ENCODE results near the gene EIF2D. TPM values are rescaled to one million over a fixed set of nuclear protein-coding genes. Genes with fewer than 3 reads are reported as not detected.
"Not testable (repeated sequence)": the region's sequence is repeated elsewhere in the genome, so short reads cannot be mapped to it uniquely, and the experiment has no call there.

The EIF2D gene, protein sequence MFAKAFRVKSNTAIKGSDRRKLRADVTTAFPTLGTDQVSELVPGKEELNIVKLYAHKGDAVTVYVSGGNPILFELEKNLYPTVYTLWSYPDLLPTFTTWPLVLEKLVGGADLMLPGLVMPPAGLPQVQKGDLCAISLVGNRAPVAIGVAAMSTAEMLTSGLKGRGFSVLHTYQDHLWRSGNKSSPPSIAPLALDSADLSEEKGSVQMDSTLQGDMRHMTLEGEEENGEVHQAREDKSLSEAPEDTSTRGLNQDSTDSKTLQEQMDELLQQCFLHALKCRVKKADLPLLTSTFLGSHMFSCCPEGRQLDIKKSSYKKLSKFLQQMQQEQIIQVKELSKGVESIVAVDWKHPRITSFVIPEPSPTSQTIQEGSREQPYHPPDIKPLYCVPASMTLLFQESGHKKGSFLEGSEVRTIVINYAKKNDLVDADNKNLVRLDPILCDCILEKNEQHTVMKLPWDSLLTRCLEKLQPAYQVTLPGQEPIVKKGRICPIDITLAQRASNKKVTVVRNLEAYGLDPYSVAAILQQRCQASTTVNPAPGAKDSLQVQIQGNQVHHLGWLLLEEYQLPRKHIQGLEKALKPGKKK
- total RNA-seq (2014; rRNA removed; shearing (Covaris generic)) = 66.6 and 83.6 TPM in 2 replicates
- polyA plus RNA-seq (2015; cell fraction: cytosol; rRNA removed) = 73.8 and 80.9 TPM in 2 replicates
- polyA plus RNA-seq (2015; cell fraction: nucleus; rRNA removed) = 81.7 and 88.2 TPM in 2 replicates

DNA sequence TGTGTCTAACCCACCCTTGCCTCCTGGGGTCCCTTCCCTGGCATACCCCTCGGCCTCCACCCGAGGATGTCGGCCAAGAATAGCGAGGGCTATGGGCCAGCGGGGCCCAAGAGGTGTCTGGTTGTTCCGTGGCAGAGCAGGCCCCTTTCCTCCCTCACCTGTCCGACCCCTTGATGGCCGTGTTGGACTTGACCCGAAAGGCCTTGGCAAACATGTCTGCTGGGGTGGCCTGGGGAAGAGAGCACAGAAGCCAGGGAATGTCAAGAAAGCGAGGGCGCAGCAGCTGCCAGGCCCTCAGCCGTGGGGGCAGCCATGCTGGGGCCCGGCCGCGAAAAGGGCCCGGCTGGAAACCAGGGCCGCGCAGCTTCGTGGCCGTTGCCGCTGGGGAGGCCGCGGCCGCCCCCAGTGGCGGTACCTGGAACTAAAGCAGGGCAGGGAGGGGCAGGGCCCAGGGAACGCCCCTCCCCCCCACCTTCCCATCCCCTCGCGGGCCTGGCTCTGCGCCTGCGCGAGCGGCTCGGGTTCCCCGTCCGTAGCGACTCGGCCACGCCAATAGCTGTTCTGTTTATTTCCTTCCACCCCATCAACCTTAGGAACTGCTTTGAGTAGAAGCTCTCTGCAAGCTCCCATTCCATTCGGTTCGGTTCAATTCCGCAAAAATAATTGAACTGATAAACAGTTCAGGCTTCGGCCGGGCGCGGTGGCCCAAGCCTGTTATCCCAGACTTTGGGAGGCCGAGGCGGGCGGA is at the start of gene EIF2D:
TSS of gene EIF2D (minus strand) at position 337 of the 748 bp plus-strand sequence. CDS start at position 214, 123 bp downstream.
- peak; percentile 91 for DNase-seq (ENCODE audit: low read depth)

DNA sequence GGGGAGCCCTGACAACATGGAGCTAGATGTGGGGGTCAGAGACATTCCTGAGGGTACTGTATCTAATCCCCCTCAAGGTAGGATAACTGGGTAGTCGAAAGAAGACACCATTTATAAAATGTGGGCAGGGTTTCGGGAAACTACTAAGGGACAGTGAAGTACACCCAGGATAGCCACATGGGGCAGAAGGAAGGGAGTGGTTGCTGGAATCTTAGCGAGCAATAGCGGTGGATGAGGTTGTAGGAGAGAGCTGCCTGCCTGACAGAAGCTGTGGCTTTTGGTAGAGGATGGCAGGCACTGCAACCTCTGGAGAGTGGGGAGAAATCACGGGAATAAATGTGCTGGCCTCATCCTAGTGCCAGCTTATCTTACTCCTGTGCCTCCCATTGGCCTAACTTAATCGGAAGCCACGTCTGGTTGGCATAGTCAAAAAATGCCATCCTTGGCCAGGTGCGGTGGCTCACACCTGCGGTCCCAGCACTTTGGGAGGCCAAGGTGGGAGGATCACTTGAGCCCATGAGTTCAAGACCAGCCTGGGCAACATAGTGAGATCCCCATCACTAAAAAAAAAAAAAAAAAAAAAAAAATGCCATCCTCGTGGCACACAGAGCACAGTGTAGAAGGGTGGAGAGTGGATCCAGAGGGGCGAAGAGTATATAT is 49.0 kb upstream of the EIF2D start:
- DNase-seq (ENCODE audit: low read depth) = no peak

DNA sequence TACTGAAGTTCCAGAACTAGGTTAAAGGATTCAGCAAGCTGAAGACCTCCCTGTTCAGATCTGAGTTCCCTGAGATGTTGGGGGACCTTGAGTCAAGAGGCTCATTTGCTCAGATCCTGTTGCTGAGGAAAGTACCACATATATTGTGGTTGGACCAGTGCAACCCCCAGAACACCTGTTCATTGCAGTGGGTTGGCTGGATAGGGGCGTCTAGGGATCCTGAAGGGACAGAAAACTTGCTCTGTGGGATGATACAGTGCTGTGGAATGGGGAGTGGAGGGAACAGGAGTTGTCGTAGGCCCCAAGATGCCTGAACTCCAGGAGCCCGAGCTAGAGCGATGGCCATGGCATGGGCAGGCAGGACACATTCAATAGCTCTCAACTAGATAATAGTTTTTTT is 47.9 kb upstream of the EIF2D start:
- DNase-seq (ENCODE audit: low read depth) = no peak

DNA sequence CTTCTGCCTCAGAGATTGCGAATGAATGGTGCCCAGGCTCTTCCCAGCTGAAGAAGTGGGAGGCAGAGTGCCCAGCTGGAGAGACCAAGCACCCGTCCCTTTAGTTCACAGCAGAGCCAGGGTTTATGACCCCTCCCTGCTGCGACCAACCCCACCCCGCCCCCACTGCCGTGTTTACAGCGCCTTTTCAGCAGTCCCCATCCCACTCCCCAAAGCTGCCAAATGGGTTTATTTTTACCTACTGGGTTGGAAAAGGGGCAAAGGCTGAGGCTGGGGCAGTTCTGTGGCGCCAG is 46.7 kb upstream of the EIF2D start:
- no peak for DNase-seq (ENCODE audit: low read depth)

DNA sequence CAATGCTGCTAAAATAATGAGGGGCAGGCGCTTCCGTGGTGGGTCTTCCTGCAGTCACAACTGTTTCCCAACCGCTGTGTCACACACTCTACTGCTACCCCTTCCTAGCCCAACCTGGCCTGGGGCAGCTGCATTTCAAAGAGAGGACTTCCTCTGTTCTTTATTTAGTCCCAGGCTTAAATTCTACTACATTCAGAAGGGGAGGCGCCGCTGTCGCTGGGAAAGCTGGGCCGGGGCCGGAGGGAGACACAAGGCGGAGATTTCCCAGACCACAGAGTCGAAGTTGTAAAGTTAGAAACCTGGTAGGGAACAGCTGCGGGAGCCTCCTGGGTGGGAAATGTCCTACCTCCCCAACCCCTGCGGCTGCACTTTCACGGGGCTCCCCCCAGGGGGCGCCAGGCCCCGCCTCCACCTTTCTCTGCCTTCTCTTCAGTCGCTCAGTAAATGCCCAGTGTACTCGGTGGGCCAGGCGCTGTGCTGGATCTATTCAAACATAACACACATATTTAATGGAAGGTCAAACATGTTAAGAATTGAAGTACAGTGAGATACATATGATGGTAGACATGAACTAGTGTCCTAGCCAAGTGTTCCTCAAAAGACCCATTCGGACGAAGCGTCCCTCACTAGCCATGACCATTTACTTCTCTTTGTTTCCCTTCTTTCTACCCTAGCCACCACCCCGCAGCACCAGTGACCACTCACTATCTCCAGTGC is 46.2 kb upstream of the EIF2D start:
- DNase-seq (ENCODE audit: low read depth) = no peak

DNA sequence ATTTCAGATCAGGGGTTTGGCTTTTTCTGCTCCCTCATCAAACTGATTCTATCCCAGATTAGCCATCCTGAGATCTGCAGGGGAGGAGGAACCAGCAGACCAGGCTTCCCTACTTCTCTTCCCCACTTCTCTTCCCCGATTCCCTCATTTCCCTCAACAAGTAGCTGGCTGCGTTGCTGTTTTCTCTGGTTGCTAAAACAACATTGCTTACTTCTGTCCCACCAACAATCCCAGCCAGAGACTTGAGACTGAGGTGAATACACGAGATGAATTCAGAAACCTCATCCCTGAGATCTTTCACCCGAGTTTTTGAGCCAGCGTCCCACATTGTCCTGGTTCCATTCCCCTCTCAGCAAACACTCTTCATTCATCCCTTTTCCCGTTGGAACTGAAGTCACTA is 45.5 kb upstream of the EIF2D start:
- no peak for DNase-seq (ENCODE audit: low read depth)

DNA sequence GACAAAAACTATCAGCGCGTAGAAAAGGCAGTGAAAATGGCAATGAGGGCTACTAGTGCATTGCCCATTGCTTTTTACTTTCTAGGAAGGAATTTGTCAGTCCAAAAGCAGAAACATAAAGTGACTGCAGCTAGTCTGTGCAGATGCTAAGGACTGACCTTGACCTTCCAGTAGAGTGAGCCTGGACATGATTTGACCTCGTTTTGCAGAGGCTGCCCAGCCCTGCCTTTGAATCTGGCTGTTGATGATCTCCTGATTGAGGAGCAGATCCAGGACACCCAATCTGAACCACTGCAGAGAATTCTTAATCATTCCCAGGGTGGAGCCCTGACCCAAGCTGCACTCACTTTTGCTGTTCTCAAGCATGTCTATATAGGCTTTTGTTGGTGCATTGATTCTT is 44.7 kb upstream of the EIF2D start:
- no peak for DNase-seq (ENCODE audit: low read depth)

DNA sequence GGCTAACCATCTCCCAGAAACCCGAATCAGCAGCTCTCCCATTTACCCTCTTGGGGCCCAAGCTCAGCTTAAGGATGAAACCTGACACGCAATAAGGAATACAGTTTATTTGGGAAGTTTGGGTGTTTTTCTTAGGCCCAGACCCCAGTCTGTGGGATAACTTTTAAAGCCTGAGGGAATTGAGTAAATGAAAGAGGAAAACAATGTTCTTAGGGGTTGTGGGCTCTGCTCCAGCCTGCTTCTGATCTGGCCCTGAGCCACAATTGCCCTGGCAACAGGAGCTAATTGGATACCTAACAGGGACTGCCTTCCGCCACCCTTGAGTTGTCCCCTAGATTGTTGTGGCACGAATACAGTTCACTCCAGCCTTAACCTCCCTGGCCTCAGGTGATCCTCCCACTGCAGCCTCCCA is 43.2 kb upstream of the EIF2D start:
- DNase-seq (ENCODE audit: low read depth) = no peak

DNA sequence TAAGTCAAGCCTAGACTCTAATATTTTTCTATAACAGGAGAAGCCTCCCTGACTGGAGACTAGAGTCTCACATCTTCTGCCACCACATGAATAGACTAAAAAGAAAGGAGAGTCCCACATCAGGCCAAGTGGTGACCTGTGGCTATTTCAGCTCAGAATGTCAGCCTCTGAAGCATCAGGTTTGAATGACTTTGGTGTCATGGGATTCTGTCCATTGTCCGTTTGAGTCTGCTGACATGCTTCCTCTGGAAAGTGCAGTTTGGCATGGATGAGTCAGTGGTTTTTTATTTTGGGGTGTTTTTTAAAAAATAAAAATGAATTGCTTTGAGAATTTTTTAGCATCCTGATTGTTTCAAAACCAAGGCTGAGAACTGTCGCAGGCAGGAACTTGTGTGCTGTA is 42.6 kb upstream of the EIF2D start:
- DNase-seq (ENCODE audit: low read depth) = no peak

DNA sequence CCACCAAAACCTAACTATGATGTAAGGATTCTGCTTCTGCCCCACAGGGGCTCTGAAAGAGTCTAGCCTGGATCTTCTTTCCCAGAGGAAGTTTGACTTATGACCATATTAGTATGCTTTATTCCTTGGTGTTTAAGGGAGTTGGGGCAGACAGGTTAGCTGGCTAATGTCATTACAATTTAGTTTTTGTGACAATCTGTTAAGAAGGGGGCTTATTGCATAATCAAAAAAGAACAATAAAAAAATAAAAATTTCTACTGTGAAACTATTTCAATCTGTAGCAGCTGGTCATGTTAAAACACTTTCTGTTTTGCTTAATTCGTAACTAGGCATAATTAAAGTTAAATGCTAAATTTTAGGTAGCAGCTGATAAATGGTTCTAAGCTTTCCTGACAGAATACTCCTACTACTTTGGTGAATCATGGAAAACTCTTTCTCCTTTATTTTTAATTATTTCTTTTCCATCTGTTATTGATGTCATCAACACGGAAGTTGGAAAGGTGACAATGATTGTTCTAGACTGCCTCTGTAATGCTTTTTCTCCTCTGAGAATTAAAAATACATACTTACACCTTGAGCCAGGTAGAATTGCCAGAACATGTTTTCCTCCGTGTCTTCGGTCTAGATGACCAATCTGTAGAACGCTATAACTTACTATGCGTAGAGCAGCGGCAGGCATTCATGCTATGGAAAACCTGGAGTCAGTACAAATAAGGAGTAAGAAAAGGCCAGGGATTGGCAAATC is 41.6 kb upstream of the EIF2D start:
- DNase-seq (ENCODE audit: low read depth) = no peak

DNA sequence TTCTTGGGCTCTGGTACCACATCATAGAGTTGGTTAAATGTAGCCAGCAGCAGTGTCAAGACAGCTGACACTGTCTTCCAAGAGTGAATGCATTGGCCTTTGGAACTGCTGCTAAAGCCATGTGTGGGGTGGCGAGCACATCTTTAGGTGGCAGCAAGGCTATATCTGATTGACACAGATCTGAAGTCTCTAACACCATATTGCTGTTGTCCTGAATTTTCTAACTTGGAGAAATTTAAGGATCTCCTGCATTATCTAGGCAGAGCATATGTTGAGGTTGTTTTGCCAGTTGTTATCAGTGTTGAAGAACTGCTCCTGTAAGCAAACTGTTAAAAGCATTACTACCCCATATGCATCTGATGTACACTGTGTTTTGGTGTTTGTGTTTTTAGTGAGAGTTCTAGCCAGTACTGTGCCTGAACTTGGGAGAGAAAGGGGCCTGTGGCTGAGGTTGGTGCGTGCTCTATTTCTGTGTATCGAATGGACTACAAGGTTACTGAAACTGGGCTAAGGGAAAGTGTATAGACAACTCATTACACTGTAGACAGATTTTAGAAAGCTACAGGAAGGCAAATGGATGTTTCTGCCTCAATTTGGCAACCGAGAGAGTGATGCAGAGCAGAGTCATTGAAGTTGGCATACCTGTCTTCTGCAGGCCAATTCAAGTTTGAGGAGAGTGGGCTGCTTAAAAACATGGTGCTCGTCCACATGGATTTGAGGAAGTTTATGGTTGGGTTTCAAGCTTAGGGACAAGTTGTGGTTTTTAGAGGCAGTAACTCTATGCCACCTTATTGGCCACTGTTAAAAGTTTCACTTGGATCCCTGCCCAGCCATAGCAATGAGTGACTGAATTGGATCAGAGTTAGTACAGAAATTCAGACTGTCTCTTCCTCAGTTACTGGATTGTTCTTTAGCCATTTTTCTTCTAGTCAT is 40.0 kb upstream of the EIF2D start:
- no peak for DNase-seq (ENCODE audit: low read depth)

DNA sequence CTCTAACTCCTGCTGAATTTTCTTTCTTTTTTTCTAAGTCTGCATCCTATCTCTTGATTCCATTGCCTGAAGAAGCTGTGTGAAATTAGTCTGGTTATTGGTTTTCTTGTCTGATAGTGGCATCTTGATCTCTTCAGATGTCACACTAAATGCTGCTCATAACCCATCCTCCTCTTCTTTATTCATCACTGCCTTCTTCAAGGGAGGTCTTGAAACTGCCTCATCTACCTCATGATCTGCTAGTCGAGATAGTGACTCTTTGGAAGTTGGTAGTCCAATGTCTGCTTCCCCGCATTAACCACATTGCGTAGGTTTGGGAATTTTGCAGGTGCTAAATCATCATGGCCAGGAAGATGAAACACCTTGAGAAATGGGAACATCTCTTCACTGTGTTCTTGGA is 38.7 kb upstream of the EIF2D start:
- DNase-seq (ENCODE audit: low read depth) = no peak

DNA sequence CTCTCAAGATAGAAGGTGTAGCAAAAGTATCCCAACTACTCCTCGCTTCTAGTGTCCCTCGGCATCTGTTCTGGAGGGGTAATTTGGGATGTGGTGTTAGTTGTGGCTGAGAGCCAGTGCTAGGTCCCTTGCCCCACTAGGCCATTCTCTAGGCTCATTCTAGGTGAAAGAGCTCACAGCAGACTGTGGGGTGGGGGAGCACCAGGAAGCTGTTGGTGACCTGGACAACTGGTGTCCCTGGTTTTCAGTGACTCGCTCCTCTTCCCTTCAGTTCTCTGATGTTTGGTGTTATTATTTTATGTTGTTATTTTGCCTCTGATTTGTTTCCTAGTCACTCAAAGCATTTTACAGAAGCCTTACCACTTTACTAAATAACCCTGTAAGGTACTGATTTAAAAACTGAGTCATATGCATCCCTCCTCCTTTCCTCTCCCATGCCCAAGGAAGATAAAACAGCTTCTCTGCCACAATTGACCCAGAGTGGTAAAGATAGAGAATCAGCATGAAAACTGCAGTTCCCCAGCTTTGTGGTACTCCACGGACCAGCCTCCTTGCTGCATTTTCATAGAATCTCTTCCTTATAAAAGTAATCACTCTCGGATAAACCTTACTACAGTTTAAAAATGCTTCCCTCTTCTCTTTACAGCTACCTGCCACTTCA is 37.1 kb upstream of the EIF2D start:
- no peak for DNase-seq (ENCODE audit: low read depth)

DNA sequence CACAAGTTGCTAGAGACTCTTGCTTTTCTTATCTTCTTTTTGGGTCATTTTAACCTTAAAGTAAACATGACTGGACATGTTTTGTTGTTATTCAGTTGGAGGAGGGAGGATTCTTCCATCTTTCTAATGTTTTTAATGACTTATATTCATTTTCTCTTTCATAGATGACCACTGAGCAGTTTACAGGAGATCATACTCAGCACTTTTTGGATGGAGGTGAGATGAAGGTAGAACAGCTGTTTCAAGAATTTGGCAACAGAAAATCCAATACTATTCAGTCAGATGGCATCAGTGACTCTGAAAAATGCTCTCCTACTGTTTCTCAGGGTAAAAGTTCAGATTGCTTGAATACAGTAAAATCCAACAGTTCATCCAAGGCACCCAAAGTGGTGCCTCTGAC is 35.0 kb upstream of the EIF2D start:
- DNase-seq (ENCODE audit: low read depth) = no peak

DNA sequence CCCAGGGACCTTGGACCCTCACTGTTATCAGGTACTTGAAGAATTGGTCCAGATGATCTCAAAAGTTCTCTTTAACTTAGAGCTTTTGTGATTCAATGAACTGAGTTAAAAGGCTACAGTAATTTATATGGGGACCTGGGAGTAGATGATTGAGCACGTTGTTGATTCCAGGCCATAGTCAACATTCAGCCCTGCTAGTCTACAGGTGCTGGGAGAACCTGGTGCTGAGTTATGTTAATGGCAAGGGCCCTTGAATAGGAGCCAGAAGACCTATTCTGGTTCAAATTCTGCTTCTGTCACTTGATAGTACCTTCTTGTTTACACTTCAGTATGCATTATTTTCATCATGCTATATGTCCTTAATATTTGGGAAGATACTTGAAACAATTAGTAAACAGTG is 34.2 kb upstream of the EIF2D start:
- no peak for DNase-seq (ENCODE audit: low read depth)

DNA sequence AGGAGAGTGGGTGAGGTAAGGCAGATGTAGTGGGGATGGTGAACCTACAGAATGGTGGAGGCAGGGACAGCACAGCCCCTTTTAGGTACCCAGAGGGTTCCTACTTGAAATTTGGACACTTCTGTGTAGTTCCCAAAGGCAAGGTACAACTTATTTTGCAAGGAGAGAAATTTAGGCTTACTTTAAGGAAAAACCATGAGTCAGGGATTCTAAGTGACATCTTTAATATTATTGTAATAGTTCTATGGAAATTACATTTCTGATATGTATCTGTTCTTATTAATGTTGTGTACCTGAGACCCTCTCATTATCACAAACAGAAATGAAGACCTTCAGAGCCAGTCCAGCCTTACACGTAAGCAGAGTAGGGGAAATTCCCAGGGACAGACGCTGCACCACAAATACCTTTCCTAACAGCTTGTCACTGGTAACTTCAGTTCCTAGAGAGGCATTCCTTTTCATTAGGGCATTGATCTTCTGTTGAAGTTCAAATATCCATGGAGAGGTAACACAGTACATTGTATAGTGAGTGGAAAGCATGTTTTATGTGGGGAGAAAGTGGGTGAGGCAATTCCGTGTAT is 30.9 kb upstream of the EIF2D start:
- no peak for DNase-seq (ENCODE audit: low read depth)

DNA sequence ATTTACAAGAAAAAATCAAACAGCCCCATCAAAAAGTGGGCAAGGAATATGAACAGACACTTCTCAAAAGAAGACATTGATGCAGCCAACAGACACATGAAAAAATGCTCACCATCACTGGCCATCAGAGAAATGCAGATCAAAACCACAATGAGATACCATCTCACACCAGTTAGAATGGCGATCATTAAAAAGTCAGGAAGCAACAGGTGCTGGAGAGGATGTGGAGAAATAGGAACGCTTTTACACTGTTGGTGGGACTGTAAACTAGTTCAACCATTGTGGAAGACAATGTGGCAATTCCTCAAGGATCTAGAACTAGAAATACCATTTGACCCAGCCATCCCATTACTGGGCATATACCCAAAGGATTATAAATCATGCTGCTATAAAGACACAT is 29.8 kb upstream of the EIF2D start:
- DNase-seq (ENCODE audit: low read depth) = not testable (repeated sequence)

DNA sequence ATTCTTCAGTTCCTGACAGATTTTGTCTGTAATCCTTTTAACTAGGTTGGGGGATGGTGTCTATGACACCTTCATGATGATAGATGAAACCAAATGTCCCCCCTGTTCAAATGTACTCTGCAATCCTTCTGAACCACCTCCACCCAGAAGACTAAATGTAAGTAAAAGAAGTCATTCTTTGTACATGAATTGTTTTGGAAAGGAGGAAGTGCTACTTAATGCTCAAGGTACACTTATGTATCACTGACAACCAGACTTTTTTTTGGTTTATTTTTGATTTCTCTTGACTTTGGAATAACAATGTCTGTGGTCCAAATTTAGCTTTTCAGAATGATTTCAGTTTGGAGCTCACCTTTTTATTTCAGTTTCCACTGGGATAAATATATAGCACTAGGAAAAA is 25.3 kb upstream of the EIF2D start:
- DNase-seq (ENCODE audit: low read depth) = no peak

Data from HT1080 (cell line).